ENCODE data around the gene KLK10.

The KLK10 gene

DNA sequence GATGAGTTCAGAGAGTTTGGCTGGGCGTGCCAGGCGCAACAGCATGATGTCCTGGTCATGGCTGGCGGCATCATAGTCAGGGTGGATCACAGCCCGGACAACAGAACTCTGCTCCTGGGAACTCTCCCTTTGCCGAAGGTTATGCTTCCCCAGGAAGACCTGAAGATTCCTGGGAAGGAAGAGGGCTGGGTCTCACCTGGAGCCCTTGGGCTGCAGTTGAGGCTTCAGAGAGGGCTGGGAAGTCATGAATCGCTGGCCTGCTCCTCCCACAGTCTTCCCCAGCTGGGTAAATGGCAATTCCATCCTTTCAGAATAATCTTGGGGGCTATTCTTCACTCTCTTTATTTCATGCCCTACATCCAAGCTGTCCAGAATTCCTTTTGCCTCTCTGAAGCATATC lies 56.1 kb downstream of the KLK10 start:
- DNase-seq = no peak
